ENCODE measurements around the gene SCG2.

The SCG2 gene

GRCh38 chr2:223588251-223588650, 13.9 kb downstream of the SCG2 start:
- FAIRE-seq = no peak
- DNase-seq (ENCODE audit: insufficient read length, low spot score) = no peak
- no peak for TF ChIP-seq SPI1 (IDR thresholded peaks at IDR 0.05; ENCODE audit: low read depth, low read length)
- TF ChIP-seq PAX5 (IDR thresholded peaks at IDR 0.05; ENCODE audit: insufficient read depth, low read length, severe bottlenecking) = no peak
- TF ChIP-seq POLR2A (IDR thresholded peaks at IDR 0.05; ENCODE audit: low read depth, low read length) = no peak
- no peak for TF ChIP-seq POU2F2 (IDR thresholded peaks at IDR 0.05; ENCODE audit: low read depth, low read length)
- no peak for TF ChIP-seq TAF1 (IDR thresholded peaks at IDR 0.05; ENCODE audit: low read depth, low read length)
- no peak for TF ChIP-seq POLR2AphosphoS5 (IDR thresholded peaks at IDR 0.05; ENCODE audit: low read depth, low read length)

GRCh38 chr2:223587301-223587700, 14.9 kb downstream of the SCG2 start:
- DNase-seq (ENCODE audit: insufficient read length, low spot score) (no peak), FAIRE-seq (no peak)
- TF ChIP-seq SPI1 (IDR thresholded peaks at IDR 0.05; ENCODE audit: low read depth, low read length) (no peak), POLR2AphosphoS5 (IDR thresholded peaks at IDR 0.05; ENCODE audit: low read depth, low read length) (no peak), POLR2A (IDR thresholded peaks at IDR 0.05; ENCODE audit: low read depth, low read length) (no peak)

- no peak for TF ChIP-seq SPI1 (IDR thresholded peaks at IDR 0.05; ENCODE audit: low read depth, low read length)
- TF ChIP-seq POLR2A (IDR thresholded peaks at IDR 0.05; ENCODE audit: low read depth, low read length) = no peak
- TF ChIP-seq POU2F2 (IDR thresholded peaks at IDR 0.05; ENCODE audit: low read depth, low read length) = no peak
- no peak for TF ChIP-seq TAF1 (IDR thresholded peaks at IDR 0.05; ENCODE audit: low read depth, low read length)
- TF ChIP-seq PAX5 (IDR thresholded peaks at IDR 0.05; ENCODE audit: insufficient read depth, low read length, severe bottlenecking) = no peak
- TF ChIP-seq POLR2AphosphoS5 (IDR thresholded peaks at IDR 0.05; ENCODE audit: low read depth, low read length) = no peak
- DNase-seq (ENCODE audit: insufficient read length, low spot score) (no peak), FAIRE-seq (no peak)
These were observed 15.9 kb downstream of the SCG2 start for GRCh38 chr2:223586261-223586660.

GRCh38 chr2:223585666-223586065, 16.5 kb downstream of the SCG2 start:
- TF ChIP-seq SPI1 (IDR thresholded peaks at IDR 0.05; ENCODE audit: low read depth, low read length) = no peak
- TF ChIP-seq POLR2AphosphoS5 (IDR thresholded peaks at IDR 0.05; ENCODE audit: low read depth, low read length) = no peak
- no peak for TF ChIP-seq PAX5 (IDR thresholded peaks at IDR 0.05; ENCODE audit: insufficient read depth, low read length, severe bottlenecking)
- no peak for TF ChIP-seq POLR2A (IDR thresholded peaks at IDR 0.05; ENCODE audit: low read depth, low read length)
- TF ChIP-seq POU2F2 (IDR thresholded peaks at IDR 0.05; ENCODE audit: low read depth, low read length) = no peak
- no peak for TF ChIP-seq TAF1 (IDR thresholded peaks at IDR 0.05; ENCODE audit: low read depth, low read length)
- FAIRE-seq (no peak), DNase-seq (ENCODE audit: insufficient read length, low spot score) (no peak)

- TF ChIP-seq POU2F2 (IDR thresholded peaks at IDR 0.05; ENCODE audit: low read depth, low read length) = no peak
- no peak for TF ChIP-seq SPI1 (IDR thresholded peaks at IDR 0.05; ENCODE audit: low read depth, low read length)
- DNase-seq (ENCODE audit: insufficient read length, low spot score) (no peak), FAIRE-seq (no peak)
These were observed 20.2 kb downstream of the SCG2 start for GRCh38 chr2:223582001-223582400.

GRCh38 chr2:223580951-223581350, 21.2 kb downstream of the SCG2 start:
- FAIRE-seq = no peak
- TF ChIP-seq POLR2A (IDR thresholded peaks at IDR 0.05; ENCODE audit: low read depth, low read length) = no peak
- TF ChIP-seq POU2F2 (IDR thresholded peaks at IDR 0.05; ENCODE audit: low read depth, low read length) = no peak
- TF ChIP-seq SPI1 (IDR thresholded peaks at IDR 0.05; ENCODE audit: low read depth, low read length) = no peak
- TF ChIP-seq PAX5 (IDR thresholded peaks at IDR 0.05; ENCODE audit: insufficient read depth, low read length, severe bottlenecking) = no peak
- TF ChIP-seq POLR2AphosphoS5 (IDR thresholded peaks at IDR 0.05; ENCODE audit: low read depth, low read length) = no peak
- no peak for TF ChIP-seq TAF1 (IDR thresholded peaks at IDR 0.05; ENCODE audit: low read depth, low read length)
- no peak for DNase-seq (ENCODE audit: insufficient read length, low spot score)

- TF ChIP-seq SPI1 (IDR thresholded peaks at IDR 0.05; ENCODE audit: low read depth, low read length) (no peak), PAX5 (IDR thresholded peaks at IDR 0.05; ENCODE audit: insufficient read depth, low read length, severe bottlenecking) (no peak), POLR2AphosphoS5 (IDR thresholded peaks at IDR 0.05; ENCODE audit: low read depth, low read length) (no peak), POU2F2 (IDR thresholded peaks at IDR 0.05; ENCODE audit: low read depth, low read length) (no peak), POLR2A (IDR thresholded peaks at IDR 0.05; ENCODE audit: low read depth, low read length) (no peak), TAF1 (IDR thresholded peaks at IDR 0.05; ENCODE audit: low read depth, low read length) (no peak)
- DNase-seq (ENCODE audit: insufficient read length, low spot score) (no peak), FAIRE-seq (no peak)
These were observed 23.3 kb downstream of the SCG2 start for GRCh38 chr2:223578846-223579245.

- FAIRE-seq = no peak
- no peak for TF ChIP-seq POLR2A (IDR thresholded peaks at IDR 0.05; ENCODE audit: low read depth, low read length)
- no peak for TF ChIP-seq SPI1 (IDR thresholded peaks at IDR 0.05; ENCODE audit: low read depth, low read length)
- TF ChIP-seq POU2F2 (IDR thresholded peaks at IDR 0.05; ENCODE audit: low read depth, low read length) = no peak
- no peak for TF ChIP-seq TAF1 (IDR thresholded peaks at IDR 0.05; ENCODE audit: low read depth, low read length)
- no peak for TF ChIP-seq PAX5 (IDR thresholded peaks at IDR 0.05; ENCODE audit: insufficient read depth, low read length, severe bottlenecking)
- TF ChIP-seq POLR2AphosphoS5 (IDR thresholded peaks at IDR 0.05; ENCODE audit: low read depth, low read length) = no peak
- no peak for DNase-seq (ENCODE audit: insufficient read length, low spot score)
These were observed 25.3 kb downstream of the SCG2 start for GRCh38 chr2:223576873-223577272.

- DNase-seq (ENCODE audit: insufficient read length, low spot score) (no peak), FAIRE-seq (no peak)
- TF ChIP-seq POLR2AphosphoS5 (IDR thresholded peaks at IDR 0.05; ENCODE audit: low read depth, low read length) (no peak), SPI1 (IDR thresholded peaks at IDR 0.05; ENCODE audit: low read depth, low read length) (no peak), POLR2A (IDR thresholded peaks at IDR 0.05; ENCODE audit: low read depth, low read length) (no peak), POU2F2 (IDR thresholded peaks at IDR 0.05; ENCODE audit: low read depth, low read length) (no peak)
These were observed 31.4 kb downstream of the SCG2 start for GRCh38 chr2:223570784-223571183.

GRCh38 chr2:223566396-223566795, 35.8 kb downstream of the SCG2 start:
- TF ChIP-seq POU2F2 (IDR thresholded peaks at IDR 0.05; ENCODE audit: low read depth, low read length) (no peak), SPI1 (IDR thresholded peaks at IDR 0.05; ENCODE audit: low read depth, low read length) (no peak), POLR2A (IDR thresholded peaks at IDR 0.05; ENCODE audit: low read depth, low read length) (no peak), TAF1 (IDR thresholded peaks at IDR 0.05; ENCODE audit: low read depth, low read length) (no peak), POLR2AphosphoS5 (IDR thresholded peaks at IDR 0.05; ENCODE audit: low read depth, low read length) (no peak), PAX5 (IDR thresholded peaks at IDR 0.05; ENCODE audit: insufficient read depth, low read length, severe bottlenecking) (no peak)
- DNase-seq (ENCODE audit: insufficient read length, low spot score) (no peak), FAIRE-seq (no peak)
